ENCODE measurements around the gene PCNX4.

DNA sequence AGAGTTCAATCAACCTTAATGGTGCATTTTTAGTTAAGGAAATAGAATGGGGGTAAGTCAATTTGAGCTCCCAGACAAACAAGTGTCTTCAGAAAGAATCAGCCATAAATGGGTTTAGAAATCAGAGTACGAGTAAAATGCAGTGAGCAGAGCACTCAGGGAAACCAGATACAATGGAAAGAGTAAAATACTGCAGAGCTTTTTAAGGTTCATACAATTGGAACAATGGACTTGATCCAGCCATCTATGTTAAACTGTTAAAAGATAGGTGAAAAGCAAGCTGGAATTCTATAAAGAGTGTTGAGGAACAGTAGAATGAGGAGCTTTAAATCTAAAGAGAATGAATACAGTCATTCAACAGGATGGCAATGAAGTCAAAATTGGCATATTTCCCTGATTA, 23.8 kb upstream of the PCNX4 start:
- TF ChIP-seq, protein P1, sequence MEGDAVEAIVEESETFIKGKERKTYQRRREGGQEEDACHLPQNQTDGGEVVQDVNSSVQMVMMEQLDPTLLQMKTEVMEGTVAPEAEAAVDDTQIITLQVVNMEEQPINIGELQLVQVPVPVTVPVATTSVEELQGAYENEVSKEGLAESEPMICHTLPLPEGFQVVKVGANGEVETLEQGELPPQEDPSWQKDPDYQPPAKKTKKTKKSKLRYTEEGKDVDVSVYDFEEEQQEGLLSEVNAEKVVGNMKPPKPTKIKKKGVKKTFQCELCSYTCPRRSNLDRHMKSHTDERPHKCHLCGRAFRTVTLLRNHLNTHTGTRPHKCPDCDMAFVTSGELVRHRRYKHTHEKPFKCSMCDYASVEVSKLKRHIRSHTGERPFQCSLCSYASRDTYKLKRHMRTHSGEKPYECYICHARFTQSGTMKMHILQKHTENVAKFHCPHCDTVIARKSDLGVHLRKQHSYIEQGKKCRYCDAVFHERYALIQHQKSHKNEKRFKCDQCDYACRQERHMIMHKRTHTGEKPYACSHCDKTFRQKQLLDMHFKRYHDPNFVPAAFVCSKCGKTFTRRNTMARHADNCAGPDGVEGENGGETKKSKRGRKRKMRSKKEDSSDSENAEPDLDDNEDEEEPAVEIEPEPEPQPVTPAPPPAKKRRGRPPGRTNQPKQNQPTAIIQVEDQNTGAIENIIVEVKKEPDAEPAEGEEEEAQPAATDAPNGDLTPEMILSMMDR (conservative IDR thresholded peaks at IDR 0.05; ENCODE audit: low read depth in 2 of 2), result no peak
- no peak for TF ChIP-seq EZH2 (IDR thresholded peaks at IDR 0.05; ENCODE audit: low read depth, unreplicated experiment)
- TF ChIP-seq, protein P2, sequence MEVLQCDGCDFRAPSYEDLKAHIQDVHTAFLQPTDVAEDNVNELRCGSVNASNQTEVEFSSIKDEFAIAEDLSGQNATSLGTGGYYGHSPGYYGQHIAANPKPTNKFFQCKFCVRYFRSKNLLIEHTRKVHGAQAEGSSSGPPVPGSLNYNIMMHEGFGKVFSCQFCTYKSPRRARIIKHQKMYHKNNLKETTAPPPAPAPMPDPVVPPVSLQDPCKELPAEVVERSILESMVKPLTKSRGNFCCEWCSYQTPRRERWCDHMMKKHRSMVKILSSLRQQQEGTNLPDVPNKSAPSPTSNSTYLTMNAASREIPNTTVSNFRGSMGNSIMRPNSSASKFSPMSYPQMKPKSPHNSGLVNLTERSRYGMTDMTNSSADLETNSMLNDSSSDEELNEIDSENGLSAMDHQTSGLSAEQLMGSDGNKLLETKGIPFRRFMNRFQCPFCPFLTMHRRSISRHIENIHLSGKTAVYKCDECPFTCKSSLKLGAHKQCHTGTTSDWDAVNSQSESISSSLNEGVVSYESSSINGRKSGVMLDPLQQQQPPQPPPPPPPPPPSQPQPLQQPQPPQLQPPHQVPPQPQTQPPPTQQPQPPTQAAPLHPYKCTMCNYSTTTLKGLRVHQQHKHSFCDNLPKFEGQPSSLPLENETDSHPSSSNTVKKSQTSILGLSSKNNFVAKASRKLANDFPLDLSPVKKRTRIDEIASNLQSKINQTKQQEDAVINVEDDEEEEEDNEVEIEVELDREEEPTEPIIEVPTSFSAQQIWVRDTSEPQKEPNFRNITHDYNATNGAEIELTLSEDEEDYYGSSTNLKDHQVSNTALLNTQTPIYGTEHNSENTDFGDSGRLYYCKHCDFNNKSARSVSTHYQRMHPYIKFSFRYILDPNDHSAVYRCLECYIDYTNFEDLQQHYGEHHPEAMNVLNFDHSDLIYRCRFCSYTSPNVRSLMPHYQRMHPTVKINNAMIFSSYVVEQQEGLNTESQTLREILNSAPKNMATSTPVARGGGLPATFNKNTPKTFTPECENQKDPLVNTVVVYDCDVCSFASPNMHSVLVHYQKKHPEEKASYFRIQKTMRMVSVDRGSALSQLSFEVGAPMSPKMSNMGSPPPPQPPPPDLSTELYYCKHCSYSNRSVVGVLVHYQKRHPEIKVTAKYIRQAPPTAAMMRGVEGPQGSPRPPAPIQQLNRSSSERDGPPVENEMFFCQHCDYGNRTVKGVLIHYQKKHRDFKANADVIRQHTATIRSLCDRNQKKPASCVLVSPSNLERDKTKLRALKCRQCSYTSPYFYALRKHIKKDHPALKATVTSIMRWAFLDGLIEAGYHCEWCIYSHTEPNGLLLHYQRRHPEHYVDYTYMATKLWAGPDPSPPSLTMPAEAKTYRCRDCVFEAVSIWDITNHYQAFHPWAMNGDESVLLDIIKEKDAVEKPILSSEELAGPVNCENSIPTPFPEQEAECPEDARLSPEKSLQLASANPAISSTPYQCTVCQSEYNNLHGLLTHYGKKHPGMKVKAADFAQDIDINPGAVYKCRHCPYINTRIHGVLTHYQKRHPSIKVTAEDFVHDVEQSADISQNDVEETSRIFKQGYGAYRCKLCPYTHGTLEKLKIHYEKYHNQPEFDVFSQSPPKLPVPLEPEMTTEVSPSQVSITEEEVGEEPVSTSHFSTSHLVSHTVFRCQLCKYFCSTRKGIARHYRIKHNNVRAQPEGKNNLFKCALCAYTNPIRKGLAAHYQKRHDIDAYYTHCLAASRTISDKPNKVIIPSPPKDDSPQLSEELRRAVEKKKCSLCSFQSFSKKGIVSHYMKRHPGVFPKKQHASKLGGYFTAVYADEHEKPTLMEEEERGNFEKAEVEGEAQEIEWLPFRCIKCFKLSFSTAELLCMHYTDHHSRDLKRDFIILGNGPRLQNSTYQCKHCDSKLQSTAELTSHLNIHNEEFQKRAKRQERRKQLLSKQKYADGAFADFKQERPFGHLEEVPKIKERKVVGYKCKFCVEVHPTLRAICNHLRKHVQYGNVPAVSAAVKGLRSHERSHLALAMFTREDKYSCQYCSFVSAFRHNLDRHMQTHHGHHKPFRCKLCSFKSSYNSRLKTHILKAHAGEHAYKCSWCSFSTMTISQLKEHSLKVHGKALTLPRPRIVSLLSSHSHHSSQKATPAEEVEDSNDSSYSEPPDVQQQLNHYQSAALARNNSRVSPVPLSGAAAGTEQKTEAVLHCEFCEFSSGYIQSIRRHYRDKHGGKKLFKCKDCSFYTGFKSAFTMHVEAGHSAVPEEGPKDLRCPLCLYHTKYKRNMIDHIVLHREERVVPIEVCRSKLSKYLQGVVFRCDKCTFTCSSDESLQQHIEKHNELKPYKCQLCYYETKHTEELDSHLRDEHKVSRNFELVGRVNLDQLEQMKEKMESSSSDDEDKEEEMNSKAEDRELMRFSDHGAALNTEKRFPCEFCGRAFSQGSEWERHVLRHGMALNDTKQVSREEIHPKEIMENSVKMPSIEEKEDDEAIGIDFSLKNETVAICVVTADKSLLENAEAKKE (CRISPR knock-in tag; IDR thresholded peaks at IDR 0.05), result no peak
